ENCODE data around the gene SERF1B.
"Not testable (repeated sequence)": the region's sequence is repeated elsewhere in the genome, so short reads cannot be mapped to it uniquely, and the experiment has no call there.

DNA sequence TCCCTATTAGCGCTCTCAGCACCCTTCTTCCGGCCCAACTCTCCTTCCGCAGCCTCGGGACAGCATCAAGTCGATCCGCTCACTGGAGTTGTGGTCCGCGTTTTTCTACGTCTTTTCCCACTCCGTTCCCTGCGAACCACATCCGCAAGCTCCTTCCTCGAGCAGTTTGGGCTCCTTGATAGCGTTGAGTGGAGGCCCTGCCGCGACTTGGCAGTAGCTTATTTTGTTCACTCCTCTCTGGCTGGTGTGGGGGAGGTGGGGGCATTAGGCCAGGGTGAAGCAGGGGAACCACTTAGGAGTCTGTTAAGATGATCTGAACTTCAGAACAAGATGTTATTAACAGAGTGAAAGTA is 24.7 kb downstream of the SERF1B start:
- TF ChIP-seq ZNF274 (IDR thresholded peaks at IDR 0.05; ENCODE audit: low read depth, low read length); YY1 (IDR thresholded peaks at IDR 0.05; ENCODE audit: insufficient read depth, insufficient read length); SUZ12 (IDR thresholded peaks at IDR 0.05; ENCODE audit: extremely low read depth, insufficient read depth, insufficient read length): not testable (repeated sequence)

Measured in NT2/D1 (cell line).